ENCODE results near the gene NR2F1.
A peak's percentile ranks its signal among the peaks of the same experiment; 100 is the strongest.

Gene NR2F1

DNA sequence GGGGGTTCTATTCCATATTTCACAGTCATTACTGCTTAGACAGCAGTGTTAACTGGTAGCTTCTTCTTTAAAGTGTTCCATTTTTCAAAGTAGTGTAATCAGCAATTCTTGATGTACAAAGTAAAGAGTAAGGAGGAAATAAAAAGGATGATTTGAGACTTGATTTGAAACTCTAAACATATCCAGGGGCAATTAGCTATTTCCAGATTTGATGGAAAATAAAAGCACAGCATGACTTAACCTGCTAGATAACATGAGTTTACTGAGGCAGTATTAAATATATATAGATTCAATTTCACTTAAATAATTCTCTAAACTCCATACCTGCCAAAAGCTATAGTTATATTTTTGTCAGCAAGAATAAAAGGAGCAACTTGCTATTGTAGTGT, 29.8 kb downstream of the NR2F1 start:
- H3K4me3 ChIP-seq (ENCODE audit: control insufficient read depth, low read depth, low read length), result no peak overlapping the region
- TF ChIP-seq, protein P1, sequence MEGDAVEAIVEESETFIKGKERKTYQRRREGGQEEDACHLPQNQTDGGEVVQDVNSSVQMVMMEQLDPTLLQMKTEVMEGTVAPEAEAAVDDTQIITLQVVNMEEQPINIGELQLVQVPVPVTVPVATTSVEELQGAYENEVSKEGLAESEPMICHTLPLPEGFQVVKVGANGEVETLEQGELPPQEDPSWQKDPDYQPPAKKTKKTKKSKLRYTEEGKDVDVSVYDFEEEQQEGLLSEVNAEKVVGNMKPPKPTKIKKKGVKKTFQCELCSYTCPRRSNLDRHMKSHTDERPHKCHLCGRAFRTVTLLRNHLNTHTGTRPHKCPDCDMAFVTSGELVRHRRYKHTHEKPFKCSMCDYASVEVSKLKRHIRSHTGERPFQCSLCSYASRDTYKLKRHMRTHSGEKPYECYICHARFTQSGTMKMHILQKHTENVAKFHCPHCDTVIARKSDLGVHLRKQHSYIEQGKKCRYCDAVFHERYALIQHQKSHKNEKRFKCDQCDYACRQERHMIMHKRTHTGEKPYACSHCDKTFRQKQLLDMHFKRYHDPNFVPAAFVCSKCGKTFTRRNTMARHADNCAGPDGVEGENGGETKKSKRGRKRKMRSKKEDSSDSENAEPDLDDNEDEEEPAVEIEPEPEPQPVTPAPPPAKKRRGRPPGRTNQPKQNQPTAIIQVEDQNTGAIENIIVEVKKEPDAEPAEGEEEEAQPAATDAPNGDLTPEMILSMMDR (conservative IDR thresholded peaks at IDR 0.05; ENCODE audit: control insufficient read depth, insufficient read depth, low read depth, low read length), result no peak
- DNase-seq (ENCODE audit: low read depth), result no peak

DNA sequence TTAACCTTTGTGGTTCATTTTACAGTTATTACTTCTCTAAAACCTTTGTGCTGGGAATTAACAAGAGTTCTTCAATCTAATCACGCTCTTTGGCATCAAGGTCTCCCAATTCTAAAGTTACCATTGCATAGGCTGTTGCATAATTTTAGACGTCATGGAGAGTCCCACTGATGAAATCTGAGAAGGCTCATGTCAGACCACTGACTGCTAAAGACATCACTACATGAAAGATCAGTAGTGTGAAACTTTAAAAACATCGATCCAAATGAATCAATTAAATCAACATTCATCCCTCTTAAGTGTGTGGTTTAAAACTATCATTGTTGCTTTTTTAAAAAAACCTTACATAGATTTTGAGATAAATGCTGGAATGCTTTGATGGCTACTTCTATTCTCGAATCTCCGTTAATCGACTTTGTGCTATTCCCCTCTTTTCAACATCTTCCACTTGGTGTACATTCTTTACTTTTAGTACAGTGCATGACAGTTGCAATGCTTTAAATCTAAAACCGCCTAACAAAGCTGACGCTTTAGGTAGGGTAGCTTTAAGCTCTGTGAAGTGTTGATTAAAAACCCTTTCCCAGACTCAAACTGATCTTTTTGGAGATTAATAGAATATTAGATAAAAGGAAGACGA, 33.6 kb downstream of the NR2F1 start:
- H3K4me3 ChIP-seq (ENCODE audit: control insufficient read depth, low read depth, low read length), result no peak overlapping the region
- TF ChIP-seq, protein P1 (conservative IDR thresholded peaks at IDR 0.05; ENCODE audit: control insufficient read depth, insufficient read depth, low read depth, low read length), result no peak
- DNase-seq (ENCODE audit: low read depth), result no peak

DNA sequence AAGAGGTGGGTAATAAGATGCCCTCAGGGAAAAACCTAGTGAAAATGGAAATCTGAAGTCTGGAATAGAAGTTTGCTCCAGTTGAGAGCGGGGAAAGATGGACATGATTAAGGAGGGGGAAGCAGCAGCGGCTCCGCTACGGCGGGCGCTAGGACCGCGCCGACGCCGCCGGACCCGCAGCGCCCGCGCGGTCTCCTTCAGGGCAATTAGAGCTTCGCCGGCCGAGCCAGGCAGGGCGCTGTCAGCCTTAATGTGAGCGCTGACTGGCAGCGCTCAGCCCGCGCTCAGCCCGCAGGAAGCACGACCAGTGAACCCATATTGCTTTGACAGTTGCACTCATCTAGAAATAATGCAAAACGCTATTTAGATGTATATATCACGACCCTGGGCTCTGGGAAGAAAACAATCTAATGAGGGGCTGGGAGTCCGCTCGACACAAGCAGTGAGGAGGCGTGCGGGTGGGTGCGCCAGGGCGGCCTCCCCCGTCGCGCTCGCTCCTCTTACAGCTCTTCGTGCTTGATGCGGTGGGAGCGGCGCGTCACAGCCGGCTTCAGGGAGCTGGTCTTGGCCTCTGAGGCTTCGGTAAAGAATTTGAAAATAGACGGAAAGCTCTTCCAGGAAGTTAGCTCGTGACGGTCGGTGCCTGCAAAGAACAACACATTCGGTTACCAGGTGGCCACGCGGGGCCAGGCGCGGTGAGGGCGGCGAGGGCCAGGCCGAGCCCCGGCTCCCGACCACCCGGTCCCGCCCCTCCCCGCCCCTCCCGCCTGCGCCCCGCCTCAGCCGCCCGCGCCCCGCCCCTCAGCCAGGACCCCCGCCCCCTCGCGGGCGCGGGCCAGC, 37.7 kb downstream of the NR2F1 start:
- peak; percentile 63 for DNase-seq (ENCODE audit: low read depth)
- peak overlapping the region; percentile 69 for H3K4me3 ChIP-seq (ENCODE audit: control insufficient read depth, low read depth, low read length)
- TF ChIP-seq, protein P1 (conservative IDR thresholded peaks at IDR 0.05; ENCODE audit: control insufficient read depth, insufficient read depth, low read depth, low read length), result no peak

DNA sequence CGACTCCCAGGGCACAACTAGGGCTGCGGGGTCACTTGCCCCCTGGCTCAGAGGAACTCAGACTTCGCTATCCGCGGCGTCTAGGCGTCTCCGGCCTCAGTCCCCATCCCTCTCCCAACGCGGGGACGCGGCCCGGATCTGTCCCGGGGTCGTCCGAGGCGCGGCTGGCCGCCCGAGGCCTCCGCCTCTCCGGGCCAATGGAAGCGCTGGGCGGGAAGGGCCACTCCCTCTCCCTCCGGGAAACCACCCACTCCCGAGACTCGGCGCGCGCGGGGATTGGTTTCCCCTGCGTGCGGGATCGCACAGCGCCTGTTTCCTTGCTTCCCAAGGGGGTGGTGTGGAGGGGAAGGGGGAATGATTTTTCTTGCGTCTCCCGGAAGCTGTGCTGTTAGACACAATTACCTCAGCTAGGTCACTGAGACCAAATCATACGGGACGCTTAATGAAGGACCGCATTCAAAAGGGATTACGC, 38.3 kb downstream of the NR2F1 start:
- TF ChIP-seq, protein P1 (conservative IDR thresholded peaks at IDR 0.05; ENCODE audit: control insufficient read depth, insufficient read depth, low read depth, low read length), result no peak
- DNase-seq (ENCODE audit: low read depth), result peak; percentile 66
- H3K4me3 ChIP-seq (ENCODE audit: control insufficient read depth, low read depth, low read length), result peak overlapping the region; percentile 69

DNA sequence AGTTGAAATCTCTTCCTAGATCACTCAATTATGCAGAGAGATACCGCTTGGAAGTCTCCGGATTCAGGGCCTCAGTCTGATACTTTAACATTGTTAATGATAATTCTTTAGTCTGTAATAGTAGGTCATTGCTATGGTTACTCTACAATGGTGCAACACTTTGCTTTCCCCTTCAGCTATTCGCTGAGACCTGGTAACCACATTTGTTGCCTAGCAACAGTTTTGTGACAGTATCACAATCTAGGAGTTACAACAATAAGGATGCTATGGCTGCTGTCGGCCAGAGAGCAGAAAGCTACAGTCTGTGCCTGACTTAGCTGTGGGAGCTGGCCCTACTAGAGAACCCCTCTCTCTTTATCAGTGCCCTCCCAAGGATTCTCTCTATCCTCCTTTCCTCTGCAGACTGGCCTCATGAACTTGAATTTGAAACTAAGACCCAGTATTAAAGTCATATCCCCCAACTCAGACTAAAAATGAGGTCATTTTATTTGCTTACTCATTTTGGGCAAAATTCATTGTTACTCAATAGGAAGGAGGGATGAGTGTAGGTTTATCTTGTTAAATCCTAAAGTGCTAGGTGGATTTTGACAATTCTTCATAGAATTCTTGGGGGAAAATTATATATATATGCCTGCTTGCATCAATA, 39.3 kb downstream of the NR2F1 start:
- no peak overlapping the region for H3K4me3 ChIP-seq (ENCODE audit: control insufficient read depth, low read depth, low read length)
- TF ChIP-seq, protein P1 (conservative IDR thresholded peaks at IDR 0.05; ENCODE audit: control insufficient read depth, insufficient read depth, low read depth, low read length), result no peak
- peak; percentile 79 for DNase-seq (ENCODE audit: low read depth)

DNA sequence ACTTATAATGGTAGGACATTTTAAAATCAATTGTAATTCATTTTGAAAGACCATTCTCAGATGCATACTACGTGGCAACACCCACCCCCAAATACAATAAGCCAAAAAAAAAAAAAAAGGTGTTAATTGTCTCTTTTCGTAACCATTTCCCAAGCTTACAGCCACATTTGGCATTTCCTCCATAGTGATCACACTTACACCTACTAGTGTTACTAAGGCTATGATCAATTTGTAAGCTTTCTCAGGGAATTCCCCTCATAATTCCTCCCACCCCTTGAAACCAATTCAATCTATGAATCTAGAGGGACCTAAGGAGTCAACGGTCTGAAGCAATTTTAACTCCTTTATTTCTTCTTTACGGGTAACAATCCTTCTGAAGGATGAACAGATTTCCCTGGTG, 40.1 kb downstream of the NR2F1 start:
- TF ChIP-seq, protein P1 (conservative IDR thresholded peaks at IDR 0.05; ENCODE audit: control insufficient read depth, insufficient read depth, low read depth, low read length), result no peak
- DNase-seq (ENCODE audit: low read depth), result no peak
- H3K4me3 ChIP-seq (ENCODE audit: control insufficient read depth, low read depth, low read length), result no peak overlapping the region
